Stimulated activated CD8-positive, alpha-beta memory T cell treated with anti-CD3 and anti-CD28 coated beads, Interleukin-12 subunit alpha, Interleukin-12 subunit beta, amount 100 ng/mL, for 1 hour (primary cell): ENCODE results near the gene NRG2.
A peak's percentile ranks its signal among the peaks of the same experiment; 100 is the strongest.

Experiments
- DNase-seq: peaks from one replicate; pipeline ENCODE4 v3.0.0-alpha.2; 2020; ENCODE audit warnings: low read depth

Gene NRG2

GRCh38 chr5:139854953-139855352, 188.1 kb downstream of the NRG2 start:
- no peak for DNase-seq

- no peak for DNase-seq
Measured at GRCh38 chr5:139854029-139854605, 189.0 kb downstream of the NRG2 start.

GRCh38 chr5:139852696-139853095, 190.4 kb downstream of the NRG2 start:
- no peak for DNase-seq

- no peak for DNase-seq
Measured at GRCh38 chr5:139851558-139851957, 191.5 kb downstream of the NRG2 start.

GRCh38 chr5:139850423-139851016, 192.6 kb downstream of the NRG2 start:
- DNase-seq = no peak

- DNase-seq = no peak
Measured at GRCh38 chr5:139849942-139850341, 193.2 kb downstream of the NRG2 start.

GRCh38 chr5:139849501-139849900, 193.6 kb downstream of the NRG2 start:
- no peak for DNase-seq

GRCh38 chr5:139848508-139849100, 194.5 kb downstream of the NRG2 start:
- DNase-seq = peak; percentile 5

GRCh38 chr5:139847790-139848507, 195.2 kb downstream of the NRG2 start:
- DNase-seq = peak; percentile 55

- no peak for DNase-seq
Measured at GRCh38 chr5:139847091-139847490, 196.0 kb downstream of the NRG2 start.

- no peak for DNase-seq
Measured at GRCh38 chr5:139845846-139846681, 197.0 kb downstream of the NRG2 start.

- peak; percentile 57 for DNase-seq
Measured at GRCh38 chr5:139844472-139845145, 198.5 kb downstream of the NRG2 start.

GRCh38 chr5:139843991-139844390, 199.1 kb downstream of the NRG2 start:
- no peak for DNase-seq

GRCh38 chr5:139842321-139842720, 200.8 kb downstream of the NRG2 start:
- DNase-seq = no peak

GRCh38 chr5:139841549-139841948, 201.6 kb downstream of the NRG2 start:
- no peak for DNase-seq

- no peak for DNase-seq
Measured at GRCh38 chr5:139839918-139840317, 203.2 kb downstream of the NRG2 start.

- DNase-seq = no peak
Measured at GRCh38 chr5:139839232-139839815, 203.8 kb downstream of the NRG2 start.

- DNase-seq = no peak
Measured at GRCh38 chr5:139838381-139839197, 204.5 kb downstream of the NRG2 start.

- DNase-seq = no peak
Measured at GRCh38 chr5:139837711-139838380, 205.3 kb downstream of the NRG2 start.
